Body of pancreas (tissue), 4 donors: ENCODE data around the gene EXOC3. TPM values are rescaled to one million over a fixed set of nuclear protein-coding genes. Genes with fewer than 3 reads are reported as not detected.
"Not testable (repeated sequence)": the region's sequence is repeated elsewhere in the genome, so short reads cannot be mapped to it uniquely, and the experiment has no call there.

Experiments used
- ATAC-seq: fragments of 150-250 bp; one replicate; pipeline ENCODE4 v1.9.1; 2016
- DNase-seq, 4 donors: peaks; one replicate each; pipeline ENCODE4 v3.0.0-alpha.2; 2019
- H3K27ac ChIP-seq, 4 donors: fragments of 200-600 bp; sonication (generic); 1 replicate in 3 of 4; 2 replicates in 1 of 4; pipeline versions ENCODE4 v1.5.1 to v1.6.1; 2016 to 2019; ENCODE audit warnings: mild to moderate bottlenecking in 1 of 4, mixed read lengths in 1 of 4, moderate library complexity in 1 of 4
- H3K27me3 ChIP-seq, 2 donors: fragments of 200-600 bp; sonication (generic); one replicate each; pipeline ENCODE4 v1.6.0; 2016; ENCODE audit warnings: mild to moderate bottlenecking in 1 of 2
- H3K36me3 ChIP-seq, 2 donors: fragments of 200-600 bp; sonication (generic); replicated peaks in 1 of 2; 2 replicates each; pipeline ENCODE4 v1.5.1; 2016; ENCODE audit warnings: low read depth in 2 of 2; ENCODE audit not compliant: insufficient read depth in 1 of 2
- H3K4me1 ChIP-seq: fragments of 200-600 bp; sonication (generic); one replicate; pipeline ENCODE4 v1.6.0; 2016
- H3K4me3 ChIP-seq, 2 donors: fragments of 200-600 bp; sonication (generic); 1 replicate in 1 of 2; 2 replicates in 1 of 2; pipeline ENCODE4 v1.5.1; 2016 to 2019
- H3K9me3 ChIP-seq, 3 donors: fragments of 200-600 bp; sonication (generic); 1 replicate in 2 of 3; 2 replicates in 1 of 3; pipeline ENCODE4 v1.5.1; 2016
- CTCF ChIP-seq, 7 experiments: fragments of 450-650 bp in 4 of 7; fragments of 200-600 bp in 3 of 7; sonication (generic) in 3 of 7; IDR thresholded peaks; one replicate each; pipeline ENCODE4 v1.5.1; 2016 to 2019; ENCODE audit warnings: antibody characterized with exemption in 7 of 7
- POLR2A ChIP-seq, 3 donors: fragments of 450-650 bp; IDR thresholded peaks; one replicate each; pipeline ENCODE4 v1.6.1; 2016; ENCODE audit warnings: antibody characterized with exemption in 3 of 3, mild to moderate bottlenecking in 2 of 3
- WGBS, 2 donors: methylation state at CpG; one replicate each; pipeline ENCODE4 v1.1.5; 2017; 5-methylcytosine and 5-hydroxymethylcytosine counted together
- intact Hi-C: fragments of 100-400 bp; cut with DNase I; formaldehyde crosslinking; loops from one replicate; pipeline ENCODE4 v1.15.1; 2023
- total RNA-seq, 2 donors: library from RNA; depleted of rRNA; stranded (reverse); fragments of >200 nt; gene quantifications; one replicate each; pipeline ENCODE4 v1.1.0, GENCODE V29; 2016

The EXOC3 gene
- total RNA-seq, 2 donors from 2014 or later, result 32.2 to 79.1 TPM

GRCh38 chr5:400282-401145, 42.5 kb upstream of the EXOC3 start:
- H3K4me1 ChIP-seq, result peaks cover 14% of the 10 kb centered on the region
- H3K27me3 ChIP-seq, result no peaks in the 10 kb centered on the region
- no peak overlapping the region for H3K4me3 ChIP-seq
- intact Hi-C loops, result no loop called here
- H3K9me3 ChIP-seq, result no peaks in the 10 kb centered on the region
- TF ChIP-seq POLR2A (IDR thresholded peaks at IDR 0.05), result no peak
- no peak for TF ChIP-seq CTCF (IDR thresholded peaks at IDR 0.05)
- WGBS, 2 donors, result 45 to 46% methylated on average over 26 of the region's 26 CpGs
- peak overlapping the region in 2 of 4 donors; percentile 38 to 57 for H3K27ac ChIP-seq
- ATAC-seq, result peak; percentile 7
- DNase-seq, result peak in 1 of 4 donors; percentile 1
- no peaks in the 10 kb centered on the region for H3K36me3 ChIP-seq

- H3K9me3 ChIP-seq, result no peaks in the 10 kb centered on the region
- WGBS, 2 donors, result 77 to 80% methylated on average over 23 of the region's 24 CpGs
These were observed 41.6 kb upstream of the EXOC3 start for GRCh38 chr5:401146-402034.

GRCh38 chr5:402219-402614, 40.8 kb upstream of the EXOC3 start:
- intact Hi-C loops, DNase-seq: not testable (repeated sequence)

More at GRCh38 chr5:401146-402034, 41.6 kb upstream of the EXOC3 start:
- Histone ChIP-seq H3K4me1 (peaks cover 14% of the 10 kb centered on the region), H3K4me3 (no peak overlapping the region), H3K27me3 (no peaks in the 10 kb centered on the region), H3K27ac (no peak overlapping the region), H3K36me3 (no peaks in the 10 kb centered on the region)
- ATAC-seq (no peak), DNase-seq (no peak)
- intact Hi-C loops, result no loop called here
- no peak for TF ChIP-seq CTCF (IDR thresholded peaks at IDR 0.05)
- no peak for TF ChIP-seq POLR2A (IDR thresholded peaks at IDR 0.05)

GRCh38 chr5:402615-403359, 40.2 kb upstream of the EXOC3 start:
- 78% methylated on average over 20 of the region's 20 CpGs for WGBS, 2 donors
- H3K4me1 ChIP-seq, result peaks cover 14% of the 10 kb centered on the region
- no peak overlapping the region for H3K27ac ChIP-seq
- intact Hi-C loops, result no loop called here
- H3K4me3 ChIP-seq, result no peak overlapping the region
- TF ChIP-seq CTCF (IDR thresholded peaks at IDR 0.05), result no peak
- TF ChIP-seq POLR2A (IDR thresholded peaks at IDR 0.05), result no peak
- ATAC-seq, result no peak
- no peaks in the 10 kb centered on the region for H3K36me3 ChIP-seq
- DNase-seq, result no peak
- H3K27me3 ChIP-seq, result no peaks in the 10 kb centered on the region
- H3K9me3 ChIP-seq, result no peaks in the 10 kb centered on the region

More at GRCh38 chr5:402219-402614, 40.8 kb upstream of the EXOC3 start:
- H3K27me3 ChIP-seq, H3K36me3 ChIP-seq, ATAC-seq, H3K27ac ChIP-seq, H3K9me3 ChIP-seq, H3K4me3 ChIP-seq: not testable (repeated sequence)
- H3K4me1 ChIP-seq, result peaks cover 14% of the 10 kb centered on the region
- 77 to 85% methylated on average over 17 of the region's 17 CpGs for WGBS, 2 donors
